ENCODE results near the gene CLEC17A.

DNA sequence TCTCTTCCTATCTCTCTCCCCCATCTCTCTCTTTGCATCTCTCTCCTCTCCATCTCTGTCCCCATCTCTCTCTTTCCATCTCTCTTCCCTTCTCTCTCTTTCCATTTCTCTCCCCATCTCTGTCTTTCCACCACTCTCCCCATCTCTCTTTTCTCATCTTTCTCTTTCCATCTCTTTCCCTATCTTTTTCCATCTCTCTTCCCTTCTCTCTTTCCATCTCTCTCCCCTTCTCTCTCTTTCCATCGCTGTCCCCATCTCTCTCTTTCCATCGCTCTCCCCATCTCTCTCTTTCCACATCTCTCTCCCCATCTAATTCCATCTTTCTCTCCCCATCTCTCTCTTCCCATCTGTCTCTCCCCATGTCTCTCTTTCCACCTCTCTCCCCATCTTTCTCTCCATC is 67.3 kb downstream of the CLEC17A start:
- TF ChIP-seq CTCF (IDR thresholded peaks at IDR 0.05) (no peak), POLR2A (IDR thresholded peaks at IDR 0.05) (no peak)
